Measurements from ENCODE around the gene PARM1.

Gene PARM1

DNA sequence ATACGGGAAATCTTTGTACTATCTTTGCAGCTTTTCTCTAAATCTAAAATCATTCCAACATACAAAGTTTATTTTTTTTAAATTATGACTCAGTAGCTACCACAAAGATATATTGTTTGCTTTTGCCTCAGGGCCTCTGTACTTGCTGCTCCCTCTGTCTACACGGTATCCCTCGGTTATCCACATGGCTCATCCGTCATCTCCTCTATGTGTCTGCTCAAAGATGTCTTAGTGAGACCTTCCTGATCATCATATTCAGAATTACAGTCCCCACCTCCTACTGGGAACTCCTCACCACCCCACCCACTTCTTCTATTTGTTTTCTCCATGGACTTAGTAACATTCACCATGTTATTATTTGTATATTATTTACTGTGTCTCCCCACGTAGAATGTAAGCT, 107.8 kb downstream of the PARM1 start:
- H3K27ac ChIP-seq: no peak overlapping the region
- TF ChIP-seq, protein P1, sequence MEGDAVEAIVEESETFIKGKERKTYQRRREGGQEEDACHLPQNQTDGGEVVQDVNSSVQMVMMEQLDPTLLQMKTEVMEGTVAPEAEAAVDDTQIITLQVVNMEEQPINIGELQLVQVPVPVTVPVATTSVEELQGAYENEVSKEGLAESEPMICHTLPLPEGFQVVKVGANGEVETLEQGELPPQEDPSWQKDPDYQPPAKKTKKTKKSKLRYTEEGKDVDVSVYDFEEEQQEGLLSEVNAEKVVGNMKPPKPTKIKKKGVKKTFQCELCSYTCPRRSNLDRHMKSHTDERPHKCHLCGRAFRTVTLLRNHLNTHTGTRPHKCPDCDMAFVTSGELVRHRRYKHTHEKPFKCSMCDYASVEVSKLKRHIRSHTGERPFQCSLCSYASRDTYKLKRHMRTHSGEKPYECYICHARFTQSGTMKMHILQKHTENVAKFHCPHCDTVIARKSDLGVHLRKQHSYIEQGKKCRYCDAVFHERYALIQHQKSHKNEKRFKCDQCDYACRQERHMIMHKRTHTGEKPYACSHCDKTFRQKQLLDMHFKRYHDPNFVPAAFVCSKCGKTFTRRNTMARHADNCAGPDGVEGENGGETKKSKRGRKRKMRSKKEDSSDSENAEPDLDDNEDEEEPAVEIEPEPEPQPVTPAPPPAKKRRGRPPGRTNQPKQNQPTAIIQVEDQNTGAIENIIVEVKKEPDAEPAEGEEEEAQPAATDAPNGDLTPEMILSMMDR (conservative IDR thresholded peaks at IDR 0.05): no peak
- TF ChIP-seq ZFX (IDR thresholded peaks at IDR 0.05): no peak

DNA sequence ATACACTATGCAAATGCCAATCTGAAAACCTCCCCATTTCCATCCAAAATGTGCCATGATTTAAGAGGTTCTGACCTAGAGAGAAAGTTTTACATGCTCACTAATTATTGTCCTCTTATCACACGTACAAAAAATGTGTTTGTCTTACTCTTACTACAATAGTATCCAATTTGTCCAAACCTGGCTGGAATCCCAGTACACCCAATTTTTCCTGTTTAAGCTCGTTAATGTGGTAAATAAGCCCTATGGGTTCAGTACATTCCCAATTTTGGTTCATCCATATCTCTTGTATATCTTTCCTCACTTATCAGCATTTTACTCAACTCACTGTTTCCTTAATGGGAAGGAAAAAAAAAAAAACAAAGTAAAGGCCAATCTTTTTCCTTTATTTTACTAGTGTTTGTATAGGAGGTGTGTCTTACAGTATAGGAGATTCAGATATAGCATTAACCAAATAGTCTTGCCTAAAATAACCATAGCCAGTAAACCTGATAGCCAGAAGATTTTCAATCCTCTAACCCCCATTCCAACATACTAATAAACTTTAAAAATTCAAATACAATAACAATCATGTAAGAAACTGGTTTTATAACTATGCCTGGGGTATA, 109.8 kb downstream of the PARM1 start:
- no peak overlapping the region for H3K27ac ChIP-seq

DNA sequence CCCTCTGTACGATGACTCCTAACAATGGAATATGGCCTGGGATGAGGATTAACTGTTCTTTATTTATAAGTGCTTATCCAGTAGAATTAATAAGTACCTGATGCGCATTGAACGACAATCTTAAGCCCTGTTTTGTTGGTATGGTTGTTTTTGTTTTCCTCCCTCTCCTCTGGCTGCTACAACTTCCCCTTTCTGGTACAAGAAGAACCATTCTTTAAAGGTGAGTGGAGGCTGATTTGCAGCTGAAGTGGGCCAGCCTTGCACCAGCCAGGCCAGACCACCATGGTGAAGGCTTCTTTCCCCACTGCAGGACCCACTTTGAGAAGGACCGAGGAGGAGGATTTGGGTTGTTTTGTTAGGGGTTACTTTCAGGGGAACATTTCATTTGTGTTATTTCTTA, 113.3 kb downstream of the PARM1 start:
- TF ChIP-seq ZFX (IDR thresholded peaks at IDR 0.05): no peak
- TF ChIP-seq, protein P1 (conservative IDR thresholded peaks at IDR 0.05): no peak
- no peak overlapping the region for H3K27ac ChIP-seq

More for the DNA sequence above, 109.8 kb downstream of the PARM1 start:
- TF ChIP-seq, protein P1 (conservative IDR thresholded peaks at IDR 0.05): no peak
- no peak for TF ChIP-seq ZFX (IDR thresholded peaks at IDR 0.05)

DNA sequence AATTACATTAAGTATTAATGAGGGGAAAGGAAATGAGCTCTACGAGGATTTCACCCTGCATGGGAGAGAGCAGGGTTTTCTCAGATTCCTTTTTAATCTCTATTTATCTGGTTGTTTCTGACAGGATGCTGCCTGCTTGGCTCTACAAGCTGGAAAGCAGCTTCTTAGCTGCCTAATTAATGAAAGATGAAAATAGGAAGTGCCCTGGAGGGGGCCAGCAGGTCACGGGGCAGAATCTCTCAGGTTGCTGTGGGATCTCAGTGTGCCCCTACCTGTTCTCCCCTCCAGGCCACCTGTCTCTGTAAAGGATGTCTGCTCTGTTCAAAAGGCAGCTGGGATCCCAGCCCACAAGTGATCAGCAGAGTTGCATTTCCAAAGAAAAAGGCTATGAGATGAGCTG, 113.7 kb downstream of the PARM1 start:
- H3K27ac ChIP-seq: no peak overlapping the region
- TF ChIP-seq, protein P1 (conservative IDR thresholded peaks at IDR 0.05): no peak
- no peak for TF ChIP-seq ZFX (IDR thresholded peaks at IDR 0.05)

DNA sequence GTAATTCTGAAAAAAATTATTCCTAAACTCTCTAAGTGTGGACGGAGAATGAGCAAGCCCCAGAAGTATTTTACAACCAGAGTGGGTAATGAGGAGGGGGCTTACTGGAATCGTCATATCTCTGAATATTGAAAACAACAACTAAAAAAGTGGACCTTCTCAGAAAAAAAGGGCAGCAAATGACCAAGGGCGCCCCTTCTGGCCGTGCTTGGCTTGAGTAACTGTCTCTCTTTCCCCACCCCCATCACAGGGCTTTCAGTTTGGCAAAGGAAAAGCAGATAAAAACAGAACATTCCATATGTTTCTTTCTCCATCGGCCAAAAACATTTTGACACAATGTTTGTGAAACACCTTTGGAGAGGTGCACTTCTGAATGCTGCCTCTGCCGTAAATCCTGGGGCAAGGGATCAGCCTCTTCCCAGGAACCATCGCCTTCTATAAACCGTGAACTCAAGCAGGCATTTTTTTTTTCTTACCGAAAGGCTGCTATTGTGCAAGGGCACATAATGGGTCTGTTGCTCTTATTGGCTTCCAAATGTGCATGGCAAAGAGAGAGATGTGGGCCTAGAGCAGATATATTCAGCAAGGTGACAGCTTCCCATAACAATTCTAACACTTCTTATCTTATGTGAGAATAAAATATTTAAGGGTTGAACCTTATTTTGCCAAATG, 115.4 kb downstream of the PARM1 start:
- no peak for TF ChIP-seq ZFX (IDR thresholded peaks at IDR 0.05)
- TF ChIP-seq, protein P1 (conservative IDR thresholded peaks at IDR 0.05): peak; percentile 55
- H3K27ac ChIP-seq: no peak overlapping the region

DNA sequence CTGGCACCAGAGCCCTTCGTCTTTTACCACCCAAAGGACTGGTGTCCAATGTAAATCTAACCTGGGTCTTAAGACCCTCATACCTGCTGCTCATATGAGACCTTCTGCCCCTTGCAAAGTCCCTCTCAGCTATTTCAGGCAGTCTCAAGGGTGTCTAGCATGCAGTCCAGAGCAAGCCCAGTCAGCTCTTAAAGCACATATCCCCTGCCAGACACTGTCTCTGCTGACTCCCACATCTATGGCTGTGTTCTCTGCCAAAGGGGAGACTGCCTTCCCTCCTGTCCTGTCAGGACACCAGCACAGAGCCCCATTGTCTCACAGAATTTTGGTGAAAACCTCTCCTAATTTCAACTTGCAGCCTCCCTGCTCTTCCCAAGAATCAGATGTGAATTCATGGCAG, 118.5 kb downstream of the PARM1 start:
- no peak for TF ChIP-seq ZFX (IDR thresholded peaks at IDR 0.05)
- TF ChIP-seq, protein P1 (conservative IDR thresholded peaks at IDR 0.05): no peak
- no peak overlapping the region for H3K27ac ChIP-seq

DNA sequence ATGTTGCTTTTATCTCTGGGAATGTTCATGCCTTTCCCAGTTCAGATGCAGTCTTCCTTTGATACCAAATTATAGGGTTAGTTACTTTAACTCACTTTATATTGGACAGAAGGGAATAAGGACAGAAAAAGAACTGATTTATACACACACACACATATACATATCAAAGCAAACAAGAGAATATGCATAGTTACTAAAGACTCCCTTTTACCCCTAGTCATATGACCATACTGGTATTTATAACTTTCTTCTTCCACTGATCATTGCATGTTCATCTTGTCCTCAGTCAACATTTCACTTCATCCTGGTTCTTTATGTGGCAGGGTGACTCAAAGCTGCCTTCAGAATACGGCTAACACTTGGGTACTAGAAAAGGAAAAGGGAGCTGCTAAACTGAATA, 120.4 kb downstream of the PARM1 start:
- TF ChIP-seq, protein P1 (conservative IDR thresholded peaks at IDR 0.05): no peak
- TF ChIP-seq ZFX (IDR thresholded peaks at IDR 0.05): no peak
- H3K27ac ChIP-seq: no peak overlapping the region
